Kidney epithelial cell (primary cell): ENCODE data around the gene KLHL22. TPM values are rescaled to one million over a fixed set of nuclear protein-coding genes. Genes with fewer than 3 reads are reported as not detected.

Source experiments
- DNase-seq: peaks from one replicate; pipeline ENCODE4 v3.0.0-alpha.2; 2010; ENCODE audit warnings: low read depth
- H3K27me3 ChIP-seq: 2 replicates; pipeline ENCODE4 v1.6.0; 2011; ENCODE audit warnings: low read length; ENCODE audit not compliant: control insufficient read depth, insufficient read depth
- H3K36me3 ChIP-seq: 2 replicates; pipeline ENCODE4 v1.5.1; 2011; ENCODE audit warnings: low read length; ENCODE audit not compliant: control insufficient read depth, insufficient read depth
- H3K4me3 ChIP-seq: 2 replicates; pipeline ENCODE4 v1.5.1; 2011; ENCODE audit warnings: low read depth, mild to moderate bottlenecking, control low read depth, low read length
- total RNA-seq: library from RNA; depleted of rRNA; stranded (reverse); fragments of >200 nt; gene quantifications from 2 replicates; pipeline ENCODE4 v1.2.3, GENCODE V29; 2015
- TF ChIP-seq, protein P1 (sequence below): IDR thresholded peaks from 2 replicates; pipeline ENCODE4 v1.5.1; 2011; ENCODE audit warnings: mild to moderate bottlenecking, moderate library complexity, low read length, control low read depth, inconsistent platforms; ENCODE audit not compliant: insufficient read depth, poor library complexity, severe bottlenecking

Gene KLHL22
- total RNA-seq, 1 donor from 2014 or later: 18.6 TPM

DNA sequence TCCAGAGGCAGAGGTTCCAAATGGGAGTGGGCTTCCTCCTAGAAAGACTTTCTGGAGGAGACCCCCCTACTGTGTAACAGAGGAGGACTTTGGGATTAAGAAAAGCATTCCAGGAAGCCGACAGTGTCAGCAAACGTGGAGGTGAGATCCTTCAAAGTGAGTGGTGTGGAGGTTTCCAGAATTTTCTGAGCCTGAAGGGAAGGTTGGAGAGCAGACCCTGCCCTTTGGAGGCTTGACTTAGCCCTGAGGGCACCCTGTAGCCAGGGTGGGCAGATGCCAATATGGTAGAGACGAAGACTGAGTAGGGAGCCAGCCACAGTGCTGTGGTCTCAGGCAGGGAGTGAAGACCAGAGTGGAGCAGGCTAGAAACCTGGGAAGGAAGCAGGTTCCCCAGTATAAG is 1.8 kb upstream of the KLHL22 start:
- TF ChIP-seq, protein P1, sequence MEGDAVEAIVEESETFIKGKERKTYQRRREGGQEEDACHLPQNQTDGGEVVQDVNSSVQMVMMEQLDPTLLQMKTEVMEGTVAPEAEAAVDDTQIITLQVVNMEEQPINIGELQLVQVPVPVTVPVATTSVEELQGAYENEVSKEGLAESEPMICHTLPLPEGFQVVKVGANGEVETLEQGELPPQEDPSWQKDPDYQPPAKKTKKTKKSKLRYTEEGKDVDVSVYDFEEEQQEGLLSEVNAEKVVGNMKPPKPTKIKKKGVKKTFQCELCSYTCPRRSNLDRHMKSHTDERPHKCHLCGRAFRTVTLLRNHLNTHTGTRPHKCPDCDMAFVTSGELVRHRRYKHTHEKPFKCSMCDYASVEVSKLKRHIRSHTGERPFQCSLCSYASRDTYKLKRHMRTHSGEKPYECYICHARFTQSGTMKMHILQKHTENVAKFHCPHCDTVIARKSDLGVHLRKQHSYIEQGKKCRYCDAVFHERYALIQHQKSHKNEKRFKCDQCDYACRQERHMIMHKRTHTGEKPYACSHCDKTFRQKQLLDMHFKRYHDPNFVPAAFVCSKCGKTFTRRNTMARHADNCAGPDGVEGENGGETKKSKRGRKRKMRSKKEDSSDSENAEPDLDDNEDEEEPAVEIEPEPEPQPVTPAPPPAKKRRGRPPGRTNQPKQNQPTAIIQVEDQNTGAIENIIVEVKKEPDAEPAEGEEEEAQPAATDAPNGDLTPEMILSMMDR: no peak
- no peak for DNase-seq
- Histone ChIP-seq H3K27me3 (no peaks in the 10 kb centered on the region), H3K36me3 (no peaks in the 10 kb centered on the region), H3K4me3 (no peak overlapping the region)

DNA sequence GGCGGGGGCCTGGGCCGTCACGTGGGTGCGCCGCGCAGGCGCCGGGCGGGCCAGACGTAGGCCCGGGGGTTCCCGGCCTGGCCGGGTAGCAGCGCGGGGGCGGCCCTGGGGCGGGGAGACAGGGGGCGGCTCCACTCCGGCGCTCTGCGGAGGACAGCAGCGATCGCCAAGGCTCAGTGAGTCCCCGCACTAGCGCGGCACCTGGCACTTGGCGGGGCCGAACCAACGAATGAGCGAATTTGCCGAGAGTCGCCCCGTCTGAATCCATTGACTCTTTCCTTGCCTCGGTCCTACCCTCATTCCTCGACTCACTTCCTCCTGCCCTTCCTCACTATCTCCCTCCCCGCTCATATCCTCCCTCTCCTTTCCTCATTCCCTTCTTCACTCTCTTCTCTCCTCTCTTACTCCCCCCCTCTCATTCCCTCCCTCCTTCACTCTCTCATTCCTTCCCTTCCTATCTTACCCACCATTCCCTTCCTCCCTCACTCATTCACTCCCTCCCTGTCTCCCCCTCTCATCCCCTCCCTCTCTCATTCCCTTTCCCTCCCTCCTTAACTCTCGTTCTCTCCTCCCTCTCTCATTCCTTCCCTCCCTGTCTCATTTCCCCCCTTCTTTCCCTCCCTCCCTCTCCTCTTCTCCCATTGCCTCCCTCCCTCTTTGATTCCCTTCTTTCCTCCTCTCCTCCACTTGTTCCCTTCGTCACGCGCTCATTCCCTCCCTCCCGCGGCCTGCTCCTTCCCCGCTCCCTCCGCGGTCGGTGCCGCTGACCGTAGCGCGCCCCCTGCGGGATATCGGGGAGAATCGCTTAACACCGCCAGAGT is 476 bp upstream of the KLHL22 start:
- TF ChIP-seq, protein P1: peak; percentile 89
- no peak for DNase-seq
- no peaks in the 10 kb centered on the region for H3K27me3 ChIP-seq
- peak overlapping the region; percentile 51 for H3K4me3 ChIP-seq
- H3K36me3 ChIP-seq: no peaks in the 10 kb centered on the region

DNA sequence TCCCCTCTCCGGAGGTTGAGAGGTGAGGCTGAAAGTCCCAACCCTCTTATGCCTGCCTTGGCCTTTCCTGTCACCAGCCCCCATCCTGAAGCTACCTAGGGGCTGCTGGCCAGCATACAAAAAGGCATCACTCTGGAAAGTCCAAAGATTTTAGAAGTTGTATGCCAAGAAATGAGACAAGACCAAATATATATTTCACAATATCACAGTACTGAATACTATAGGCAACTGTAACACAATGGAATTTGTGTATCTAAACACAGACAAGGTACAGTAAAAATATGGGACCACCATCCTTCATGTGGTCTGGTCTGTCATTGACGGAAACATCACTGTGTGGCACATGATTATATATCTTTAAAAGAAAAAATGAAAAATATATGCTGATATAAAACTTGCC is 4.2 kb downstream of the KLHL22 start:
- DNase-seq: no peak
- no peaks in the 10 kb centered on the region for H3K27me3 ChIP-seq
- TF ChIP-seq, protein P1: no peak

DNA sequence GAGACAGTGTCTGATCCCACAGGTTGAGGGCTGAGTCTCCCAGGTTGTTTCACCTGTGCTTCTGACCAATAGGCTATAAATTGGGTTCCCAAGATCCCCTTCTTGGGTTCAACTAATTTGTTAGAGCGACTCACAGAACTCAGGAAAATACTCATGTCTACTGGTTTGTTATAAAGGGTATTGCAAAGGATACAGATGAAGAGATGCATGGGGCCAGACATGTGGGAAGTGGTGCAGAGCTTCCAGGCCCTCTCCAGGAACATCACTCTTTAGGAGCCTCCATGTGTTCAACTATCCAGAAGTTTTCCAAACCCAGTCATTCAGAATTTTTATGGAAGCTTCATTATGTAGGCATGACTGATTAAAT is 4.7 kb downstream of the KLHL22 start:
- no peaks in the 10 kb centered on the region for H3K36me3 ChIP-seq
- DNase-seq: no peak
- no peaks in the 10 kb centered on the region for H3K27me3 ChIP-seq
- TF ChIP-seq, protein P1: no peak
- H3K4me3 ChIP-seq: no peak overlapping the region

More for the DNA sequence above, 4.2 kb downstream of the KLHL22 start:
- H3K4me3 ChIP-seq: no peak overlapping the region
- H3K36me3 ChIP-seq: no peaks in the 10 kb centered on the region

DNA sequence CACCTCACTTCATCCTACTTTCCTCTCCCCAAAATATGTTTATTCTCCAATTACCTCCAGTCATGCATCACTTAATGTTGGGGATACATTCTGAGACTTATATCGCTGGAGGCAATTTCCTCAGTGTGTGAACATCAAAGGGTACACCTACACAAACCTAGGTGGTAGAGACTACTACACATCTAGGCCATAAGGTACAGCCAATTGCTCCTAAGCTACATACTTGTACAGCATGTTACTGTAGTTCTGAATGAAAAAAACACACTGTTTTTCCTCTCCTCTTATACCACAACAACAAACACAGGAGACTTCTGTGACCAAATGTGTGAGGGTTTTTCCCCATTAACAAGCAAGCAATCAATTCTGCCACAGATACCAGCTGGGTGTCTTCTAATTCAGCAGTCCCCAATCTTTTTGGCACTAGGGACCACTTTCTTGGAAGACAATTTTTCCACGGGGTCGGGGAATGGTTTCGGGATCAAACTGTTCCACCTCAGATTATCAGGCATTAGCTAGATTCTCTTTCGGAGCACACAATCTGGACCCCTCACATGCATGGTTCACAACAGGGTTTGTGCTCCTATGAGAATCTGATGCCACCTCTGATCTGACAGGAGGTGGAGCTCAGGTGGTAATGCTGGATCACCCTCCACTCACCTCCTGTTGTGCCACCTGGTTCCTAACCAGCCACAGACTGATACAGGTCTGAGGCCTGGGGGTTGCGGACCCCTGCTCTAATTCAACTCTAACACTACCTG is 5.2 kb downstream of the KLHL22 start:
- H3K27me3 ChIP-seq: no peaks in the 10 kb centered on the region
- no peak overlapping the region for H3K4me3 ChIP-seq
- TF ChIP-seq, protein P1: no peak
- H3K36me3 ChIP-seq: no peaks in the 10 kb centered on the region
- no peak for DNase-seq
